T-helper 2 cell (primary cell): ENCODE data around the gene MCC.

Source experiments
- DNase-seq, 5 experiments: peaks; one replicate each; pipeline versions ENCODE4 v3.0.0 to v3.0.0-alpha.2; 2012 to 2022

MCC gene

GRCh38 chr5:113132564-113132963 lies 355.7 kb downstream of the MCC start:
- no peak for DNase-seq

GRCh38 chr5:113128641-113129330 lies 359.5 kb downstream of the MCC start:
- no peak for DNase-seq

- no peak for DNase-seq
Observed at GRCh38 chr5:113128082-113128481, 360.2 kb downstream of the MCC start.

GRCh38 chr5:113127021-113127420 lies 361.2 kb downstream of the MCC start:
- DNase-seq: no peak

- DNase-seq: no peak
Observed at GRCh38 chr5:113125371-113125770, 362.9 kb downstream of the MCC start.

- no peak for DNase-seq
Observed at GRCh38 chr5:113124914-113125313, 363.3 kb downstream of the MCC start.

GRCh38 chr5:113124265-113124664 lies 364.0 kb downstream of the MCC start:
- no peak for DNase-seq

- DNase-seq: no peak
Observed at GRCh38 chr5:113123618-113124017, 364.6 kb downstream of the MCC start.

GRCh38 chr5:113122053-113122452 lies 366.2 kb downstream of the MCC start:
- DNase-seq: no peak

- DNase-seq: no peak
Observed at GRCh38 chr5:113119246-113119924, 368.9 kb downstream of the MCC start.

GRCh38 chr5:113118765-113119164 lies 369.5 kb downstream of the MCC start:
- no peak for DNase-seq

GRCh38 chr5:113118298-113118697 lies 370.0 kb downstream of the MCC start:
- DNase-seq: no peak

- DNase-seq: no peak
Observed at GRCh38 chr5:113117543-113118115, 370.6 kb downstream of the MCC start.

GRCh38 chr5:113115956-113116355 lies 372.3 kb downstream of the MCC start:
- DNase-seq: no peak

GRCh38 chr5:113115061-113115460 lies 373.2 kb downstream of the MCC start:
- DNase-seq: no peak

GRCh38 chr5:113114559-113114958 lies 373.7 kb downstream of the MCC start:
- no peak for DNase-seq

- DNase-seq: no peak
Observed at GRCh38 chr5:113112435-113112834, 375.8 kb downstream of the MCC start.

GRCh38 chr5:113110117-113110516 lies 378.1 kb downstream of the MCC start:
- no peak for DNase-seq

- no peak for DNase-seq
Observed at GRCh38 chr5:113109344-113109743, 378.9 kb downstream of the MCC start.

GRCh38 chr5:113108485-113108884 lies 379.8 kb downstream of the MCC start:
- no peak for DNase-seq

- no peak for DNase-seq
Observed at GRCh38 chr5:113106821-113107220, 381.4 kb downstream of the MCC start.

- no peak for DNase-seq
Observed at GRCh38 chr5:113105693-113106280, 382.5 kb downstream of the MCC start.

GRCh38 chr5:113103330-113103729 lies 384.9 kb downstream of the MCC start:
- DNase-seq: no peak

- DNase-seq: no peak
Observed at GRCh38 chr5:113102121-113102531, 386.1 kb downstream of the MCC start.
